SKM-1 (cell line): ENCODE measurements around the gene ERGIC2.

Experiments
- DNase-seq: peaks from one replicate; lab custom pipeline; 2025; ENCODE audit not compliant: unreplicated experiment; lab: John Stamatoyannopoulos, UW

ERGIC2 gene

DNA sequence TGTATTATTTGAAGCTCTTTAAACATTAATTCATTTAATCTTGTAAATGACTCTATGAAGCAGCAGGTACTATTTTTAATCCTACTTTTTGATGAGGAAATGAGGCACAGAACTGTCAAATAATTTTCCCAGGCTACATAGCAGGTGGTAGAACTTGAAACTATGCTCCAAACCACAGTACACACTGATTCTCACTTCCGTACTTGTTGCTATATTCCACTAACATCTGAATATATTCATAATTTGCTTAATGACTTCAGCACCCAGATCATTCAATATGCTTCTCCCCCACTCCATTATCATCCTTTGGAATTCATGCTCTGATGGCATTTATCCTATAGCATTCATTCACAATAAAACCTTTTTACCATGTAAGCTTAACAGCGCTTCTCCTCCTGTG lies 4.9 kb downstream of the ERGIC2 start:
- DNase-seq, result no peak

DNA sequence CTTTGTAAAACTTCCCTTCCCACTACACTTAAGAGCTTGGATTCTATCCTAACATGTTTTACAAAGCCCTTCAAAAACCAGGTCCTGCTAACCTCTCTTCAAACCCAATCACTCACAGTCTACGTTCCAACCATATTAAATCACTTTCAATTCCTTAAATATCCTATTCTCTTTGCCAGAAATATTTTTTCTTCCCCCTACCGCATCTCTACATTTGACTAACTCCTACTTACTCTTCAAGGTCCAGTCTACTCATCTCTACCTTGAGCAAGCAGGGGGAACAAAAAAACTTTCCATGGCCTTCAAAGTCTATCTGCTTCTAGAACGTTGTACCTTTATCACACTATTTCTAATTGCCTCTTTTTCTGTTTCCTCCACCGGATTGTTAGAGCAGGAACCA lies 6.1 kb downstream of the ERGIC2 start:
- DNase-seq, result no peak

DNA sequence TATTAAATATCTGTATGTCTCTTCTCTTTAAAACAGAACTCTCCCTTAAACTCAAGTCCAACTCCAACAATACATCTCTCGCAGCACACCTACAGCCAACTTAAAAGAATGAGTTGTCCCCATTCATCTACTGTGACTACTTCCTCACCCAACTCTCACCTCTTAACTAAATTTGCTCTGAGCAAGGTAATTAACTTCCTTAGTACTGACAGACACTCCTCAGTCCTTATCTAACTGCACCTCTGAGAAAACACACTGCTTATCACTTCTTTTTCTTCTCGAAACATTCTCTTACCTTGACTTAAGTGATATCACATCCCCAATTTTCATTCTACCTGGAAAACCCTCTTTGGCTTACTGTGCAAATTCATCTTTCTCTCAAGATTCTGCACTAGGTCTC lies 7.0 kb downstream of the ERGIC2 start:
- no peak for DNase-seq

DNA sequence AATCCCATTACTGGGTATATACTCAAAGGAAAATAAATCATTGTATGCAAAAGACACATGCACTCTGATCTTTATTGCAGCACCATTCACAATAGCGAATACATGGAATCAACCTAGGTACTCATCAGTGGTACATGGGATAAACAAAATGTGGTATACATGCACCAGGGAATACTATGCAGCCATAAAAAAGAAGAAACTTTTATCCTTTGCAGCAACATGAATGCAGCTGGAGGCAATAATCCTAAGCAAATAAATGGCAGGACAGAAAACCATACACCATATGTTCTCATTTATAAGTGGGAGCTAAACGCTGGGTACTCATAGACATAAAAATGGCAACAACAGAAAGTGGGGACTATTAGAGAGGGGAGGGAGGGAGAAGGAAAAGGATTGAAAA lies 15.9 kb downstream of the ERGIC2 start:
- DNase-seq, result no peak

DNA sequence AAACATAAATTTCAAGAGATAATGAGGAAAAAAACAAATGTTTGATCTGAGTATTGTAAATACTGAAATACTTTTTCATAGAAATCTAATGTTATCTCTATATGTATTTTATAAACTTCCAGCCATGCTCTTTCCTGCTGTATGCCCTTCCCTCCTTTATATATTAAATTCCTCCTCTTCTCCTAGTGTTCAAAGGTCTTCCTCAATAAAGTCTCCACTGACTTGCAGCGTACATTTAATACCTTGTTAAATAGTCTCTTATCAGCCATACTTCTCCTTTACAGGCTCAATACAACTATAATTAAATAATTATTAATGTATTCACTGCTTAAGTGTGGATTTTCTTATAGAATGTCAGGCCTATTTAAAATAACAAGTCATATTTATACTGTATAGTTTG lies 26.0 kb downstream of the ERGIC2 start:
- DNase-seq, result no peak

DNA sequence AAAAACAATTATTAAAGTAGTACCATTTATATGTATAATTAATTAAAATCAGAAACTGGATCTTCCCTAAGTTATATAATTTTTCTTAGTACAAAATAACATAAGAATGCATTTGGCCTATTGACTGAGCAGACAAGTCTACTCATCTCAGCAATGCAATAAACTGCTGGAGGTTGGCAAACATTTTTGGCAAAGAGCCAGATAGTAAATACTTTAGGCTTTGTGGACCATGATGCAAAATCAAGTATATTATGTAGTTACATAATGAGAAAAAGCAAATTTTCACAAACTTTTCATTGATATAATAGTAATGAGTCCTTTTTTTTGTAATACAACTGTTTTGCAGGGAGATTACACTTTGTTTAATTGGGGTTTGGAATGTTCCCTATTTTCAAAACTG lies 30.9 kb downstream of the ERGIC2 start:
- no peak for DNase-seq

DNA sequence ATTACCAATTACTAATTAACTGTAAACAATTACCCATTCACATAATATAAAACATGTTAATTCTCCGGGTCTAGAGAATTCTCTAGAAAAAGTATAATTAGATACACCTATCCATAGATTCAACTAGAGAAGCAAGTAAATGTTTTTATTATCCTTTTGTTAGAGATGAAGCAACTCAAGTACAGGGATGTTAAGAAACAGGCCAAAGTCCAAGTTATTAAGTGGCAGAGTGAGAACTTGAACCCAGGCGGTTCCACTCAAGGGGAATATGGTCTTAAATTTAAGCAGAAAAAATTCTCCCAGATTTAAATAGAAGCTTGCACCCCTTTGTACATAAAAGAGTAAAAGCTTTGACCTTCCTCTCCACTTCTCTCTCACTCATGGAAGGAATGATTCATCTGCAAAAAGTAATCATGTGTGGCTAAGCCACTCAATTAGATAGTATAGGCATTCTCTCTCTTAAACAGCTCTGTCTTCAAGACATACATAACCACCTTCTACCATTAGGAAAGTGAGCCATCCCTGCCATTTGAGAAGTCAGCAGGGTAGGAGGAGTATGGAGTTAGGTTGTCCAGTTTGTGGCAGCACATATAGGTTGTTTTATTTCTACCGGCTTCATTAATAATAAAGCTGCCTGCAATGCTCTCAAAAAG lies 34.1 kb downstream of the ERGIC2 start:
- no peak for DNase-seq

DNA sequence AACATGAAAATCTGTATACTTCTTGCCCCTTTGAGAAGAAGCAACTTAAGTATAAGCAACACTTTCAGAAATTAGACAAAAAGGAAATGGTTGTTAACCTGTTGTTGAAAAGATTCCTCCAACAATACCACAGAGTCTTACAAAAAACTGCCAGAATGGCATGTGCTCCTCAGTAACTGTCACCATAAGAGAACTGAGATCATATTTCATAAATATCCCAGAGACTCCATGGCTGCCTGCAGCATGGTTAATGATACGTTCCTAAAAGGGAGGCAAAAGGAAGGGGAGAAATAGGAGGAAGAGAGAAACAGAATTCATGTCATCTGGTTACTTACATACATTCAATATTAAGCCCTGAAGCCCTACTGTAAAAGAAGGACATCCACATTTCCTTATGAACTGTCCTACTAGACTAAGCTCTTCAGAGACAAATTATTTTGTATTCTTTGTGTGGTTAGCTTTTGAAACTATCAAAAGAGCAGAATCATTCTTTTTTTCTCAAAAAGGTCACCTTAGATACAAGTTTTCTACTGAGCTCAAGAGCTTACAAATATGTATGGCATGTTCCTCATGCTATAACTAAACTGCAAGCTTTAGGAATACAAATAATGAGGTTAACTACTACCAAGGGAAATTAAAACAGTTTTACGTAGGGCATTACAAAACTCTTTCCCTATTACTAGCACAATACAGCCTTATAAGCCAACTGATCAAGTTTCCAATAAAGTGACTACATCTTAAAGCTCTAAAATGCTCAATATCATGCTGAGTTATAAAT lies 37.8 kb downstream of the ERGIC2 start:
- DNase-seq, result no peak

DNA sequence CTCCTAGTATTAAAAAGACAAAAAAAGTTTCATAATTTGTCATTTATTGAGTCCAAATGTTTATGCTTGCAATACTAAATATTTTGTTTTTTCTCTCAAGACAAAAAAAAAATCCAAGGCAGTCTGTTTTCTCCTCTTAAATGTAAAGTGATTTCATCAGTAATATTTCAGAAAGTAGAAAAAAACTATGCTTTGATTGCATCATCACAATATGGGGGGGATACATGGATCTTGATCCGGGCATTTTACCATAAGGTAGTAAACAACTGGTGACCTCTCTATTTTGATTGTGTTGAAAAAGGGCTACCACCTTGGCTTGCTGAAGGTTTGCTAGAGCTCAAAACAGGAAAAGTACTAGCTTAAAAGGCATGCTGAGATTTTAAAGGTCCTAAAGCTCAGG lies 43.6 kb downstream of the ERGIC2 start:
- DNase-seq, result no peak

DNA sequence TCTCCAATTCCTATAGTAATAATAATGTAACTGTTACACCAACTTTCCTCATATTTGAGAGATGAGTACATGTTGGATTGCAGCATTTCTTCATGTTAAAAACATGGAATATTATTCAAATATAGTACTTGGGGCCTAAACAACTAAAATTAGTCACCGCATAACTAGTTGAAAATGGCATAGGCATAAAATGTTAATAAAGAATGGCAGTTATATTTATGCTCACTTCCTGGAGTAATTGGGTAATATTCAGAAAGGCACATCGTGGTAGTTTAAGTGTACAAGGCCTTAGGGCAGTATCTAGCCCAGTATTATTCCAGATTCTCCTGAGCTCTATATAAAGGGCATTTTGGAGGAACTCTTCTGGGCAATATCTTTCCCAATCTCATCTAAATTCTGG lies 46.0 kb downstream of the ERGIC2 start:
- no peak for DNase-seq

DNA sequence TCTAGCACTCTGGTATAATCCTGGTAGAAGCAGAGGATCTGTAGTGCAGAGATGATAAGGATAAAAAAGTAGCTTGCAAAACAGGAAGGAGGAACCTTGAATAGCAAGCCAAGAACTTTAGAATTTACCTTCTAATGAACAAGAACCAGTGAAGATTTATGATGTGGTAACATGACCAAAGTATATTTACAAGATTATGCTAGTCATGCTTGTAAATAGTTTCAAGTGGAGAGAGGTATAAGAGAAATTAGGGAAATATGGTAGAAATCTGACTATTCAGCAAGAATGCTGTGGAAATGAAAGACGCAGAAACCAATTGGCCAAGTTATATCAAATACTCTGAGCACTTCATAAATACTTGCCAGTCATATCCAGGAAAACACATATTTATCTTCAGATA lies 47.8 kb downstream of the ERGIC2 start:
- no peak for DNase-seq

DNA sequence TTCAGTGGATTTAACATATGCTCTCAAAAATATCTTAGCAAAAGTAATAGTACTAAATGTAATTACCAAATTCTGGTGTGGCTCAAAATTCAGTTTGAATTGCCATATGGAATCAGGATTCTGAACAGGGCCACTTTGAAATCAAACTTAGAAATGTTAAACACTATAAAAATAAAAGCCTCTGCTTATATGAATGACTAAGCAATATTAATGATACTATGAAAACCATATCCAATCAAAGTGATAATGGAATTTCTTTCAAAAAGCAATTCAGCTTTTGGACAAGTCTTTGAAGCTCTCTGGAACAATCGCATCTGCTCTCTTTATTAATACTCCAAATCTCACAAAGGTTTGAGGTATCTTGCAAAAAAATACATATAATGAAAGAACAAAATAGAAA lies 51.6 kb downstream of the ERGIC2 start:
- DNase-seq, result no peak

DNA sequence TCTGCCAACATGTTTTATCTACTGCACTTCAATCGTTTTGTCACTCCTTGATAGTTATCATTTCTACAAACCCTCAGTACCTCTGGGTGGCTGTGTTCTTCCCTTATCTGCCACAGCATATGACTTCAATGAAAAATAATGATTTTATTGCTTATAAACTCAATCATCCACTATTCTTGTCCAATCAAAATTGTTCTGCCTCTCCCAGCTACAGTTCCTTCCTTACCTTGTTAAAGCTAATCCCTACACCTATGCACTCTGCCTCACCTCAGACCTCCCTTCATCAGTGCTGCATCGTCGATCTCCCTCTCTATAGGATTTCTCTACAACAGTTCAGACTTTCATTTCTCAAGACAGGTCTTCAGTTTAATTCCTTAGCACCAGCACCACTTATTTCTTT lies 58.8 kb downstream of the ERGIC2 start:
- DNase-seq, result no peak

DNA sequence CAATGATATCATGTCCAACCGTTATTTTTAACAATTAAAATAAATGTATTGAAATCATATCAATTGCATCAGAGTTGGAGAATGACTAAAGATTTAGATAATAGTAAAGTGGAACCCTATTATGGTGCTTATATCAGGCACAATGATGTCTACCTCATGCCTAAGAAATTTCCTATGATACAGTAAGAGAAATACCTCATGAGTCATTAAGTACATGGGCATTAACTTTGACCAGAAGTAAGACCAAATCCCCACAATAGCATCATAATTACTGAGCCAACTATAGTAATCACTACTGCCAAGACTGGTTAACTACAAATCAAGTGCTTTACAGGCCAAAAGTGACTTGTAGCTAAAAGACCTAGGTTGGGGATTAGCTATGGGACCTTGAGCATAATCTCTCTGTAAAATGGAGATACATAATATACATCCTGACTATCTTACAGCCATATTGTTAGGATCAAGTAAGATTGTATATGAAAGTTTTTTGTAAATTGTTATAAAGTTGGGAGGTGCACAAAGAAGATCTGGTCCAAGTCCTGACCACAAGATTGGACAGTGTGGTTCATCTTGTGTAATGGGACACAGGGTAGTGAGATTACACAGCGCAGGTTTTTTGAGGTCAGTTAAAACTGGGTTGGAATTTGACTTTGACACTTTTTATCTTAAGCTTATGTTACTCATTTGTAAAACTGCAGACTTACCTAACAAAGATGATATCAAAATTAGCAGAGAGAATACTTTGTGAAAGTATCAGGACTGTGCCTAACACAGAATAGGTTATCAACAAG lies 60.5 kb downstream of the ERGIC2 start:
- DNase-seq, result no peak

DNA sequence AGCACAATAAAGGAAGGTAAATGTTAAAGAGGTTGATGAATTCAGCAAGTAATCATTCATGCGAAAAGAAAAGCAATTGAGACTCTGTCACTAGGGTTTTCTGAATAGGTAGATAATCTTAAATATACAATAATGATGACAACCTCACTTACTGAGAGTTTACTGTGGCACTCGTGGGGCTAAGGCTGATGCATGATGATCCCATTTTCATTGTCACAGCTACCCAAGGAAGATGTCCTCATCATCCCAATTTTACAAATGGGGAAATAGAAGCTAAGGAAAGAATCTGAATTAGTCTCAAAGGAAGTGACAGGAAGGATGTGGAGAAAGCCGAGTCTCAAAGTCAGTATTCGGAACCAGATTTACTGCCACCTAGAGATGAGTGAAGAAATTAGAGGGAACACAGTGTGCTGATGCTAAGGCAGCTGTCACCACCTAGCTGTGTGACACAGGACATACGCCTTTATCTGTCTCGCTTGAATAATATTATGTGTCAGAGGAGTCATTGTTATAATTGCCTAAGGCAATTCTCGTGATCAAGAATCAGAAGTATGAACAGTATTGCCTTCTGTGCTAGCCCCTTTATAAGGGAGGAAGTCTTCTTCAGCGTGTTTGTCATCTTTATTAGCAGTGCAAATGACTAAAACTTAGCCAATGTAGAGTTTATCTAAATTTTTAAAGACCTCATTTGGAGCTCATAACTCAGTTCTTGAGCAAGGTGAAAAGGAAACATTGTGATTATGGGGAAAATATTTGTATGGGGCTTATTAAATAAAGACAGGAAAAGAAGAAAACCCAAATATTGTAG lies 63.2 kb downstream of the ERGIC2 start:
- peak; percentile 27 for DNase-seq

DNA sequence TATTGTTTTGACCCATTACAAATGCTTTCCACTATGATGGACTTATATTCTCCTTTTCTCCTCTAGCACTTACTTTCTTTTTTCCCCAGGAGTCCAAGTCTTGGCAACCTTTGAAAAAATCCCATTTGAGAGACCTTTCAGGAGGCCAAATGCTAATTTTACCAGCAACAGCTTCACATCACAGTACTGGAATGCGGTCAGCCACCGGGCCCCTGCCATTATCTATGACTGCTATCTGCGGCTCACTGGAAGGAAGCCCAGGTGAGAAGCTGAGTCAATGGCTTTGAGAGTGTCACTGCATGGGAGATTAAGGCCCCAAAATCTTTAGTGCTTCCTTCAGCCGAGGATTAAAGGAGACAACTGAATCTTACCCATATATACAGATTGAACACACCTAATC lies 64.2 kb downstream of the ERGIC2 start:
- no peak for DNase-seq

DNA sequence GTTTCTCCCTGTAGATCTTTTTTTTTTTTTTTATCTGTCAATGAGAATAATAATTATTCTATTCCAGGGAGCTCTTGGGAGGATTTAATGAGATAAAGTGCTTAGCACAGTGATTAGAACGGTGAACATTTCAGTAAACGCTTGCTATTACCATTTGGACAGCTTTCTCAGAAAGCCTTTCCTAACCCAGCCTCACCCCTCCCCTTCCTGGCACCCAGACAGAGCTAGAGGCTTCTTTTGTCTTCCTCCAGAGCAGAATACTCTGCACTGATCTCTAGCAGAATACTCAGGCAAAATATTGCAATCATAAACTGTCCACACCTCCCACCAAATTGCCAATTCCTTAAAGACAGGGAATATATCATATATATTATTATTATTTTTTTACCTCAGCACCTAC lies 66.6 kb downstream of the ERGIC2 start:
- no peak for DNase-seq

DNA sequence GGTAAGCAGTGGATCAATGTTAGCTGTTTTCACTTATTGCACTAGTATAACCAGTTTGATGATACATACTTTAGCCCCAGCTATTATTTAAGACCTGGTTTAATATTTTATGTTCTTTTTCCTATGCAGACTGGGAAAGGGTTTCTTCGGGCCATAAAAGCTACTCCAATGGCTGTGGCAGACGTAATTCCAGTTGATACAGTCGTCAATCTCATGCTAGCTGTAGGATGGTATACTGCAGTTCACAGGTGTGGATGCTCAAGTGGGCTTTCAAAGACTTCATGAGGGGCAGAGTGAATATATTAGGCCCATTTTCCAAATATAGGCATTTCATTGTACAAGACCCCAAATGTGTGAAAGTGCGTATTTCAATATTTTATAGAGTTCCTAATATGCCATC lies 70.1 kb downstream of the ERGIC2 start:
- DNase-seq, result no peak

DNA sequence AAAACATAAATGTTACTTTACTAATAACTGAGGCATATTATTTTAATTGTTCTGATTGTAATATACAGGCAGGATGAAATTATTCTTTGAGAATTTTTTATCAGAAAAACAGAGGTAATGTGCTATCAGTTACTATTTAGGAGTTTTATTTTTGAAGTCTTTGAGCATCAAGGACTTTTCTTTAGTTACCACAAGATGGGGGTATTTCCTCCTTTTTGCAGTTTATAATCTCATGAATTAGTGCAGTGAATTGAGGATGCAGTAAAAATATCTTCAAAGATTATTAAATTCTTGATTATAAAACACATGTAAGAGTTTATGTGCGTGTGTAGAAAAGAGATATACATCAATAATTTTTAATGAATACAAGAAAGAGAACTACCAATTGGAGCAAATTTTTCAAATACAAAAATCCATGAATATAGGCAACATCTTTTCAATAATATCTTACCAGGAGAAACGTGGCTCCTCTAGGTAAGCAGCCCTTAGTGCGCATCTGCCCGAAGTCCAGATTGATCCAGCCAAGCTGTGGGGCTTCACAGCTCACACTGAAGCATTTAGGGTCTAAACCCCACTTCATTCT lies 71.6 kb downstream of the ERGIC2 start:
- no peak for DNase-seq

DNA sequence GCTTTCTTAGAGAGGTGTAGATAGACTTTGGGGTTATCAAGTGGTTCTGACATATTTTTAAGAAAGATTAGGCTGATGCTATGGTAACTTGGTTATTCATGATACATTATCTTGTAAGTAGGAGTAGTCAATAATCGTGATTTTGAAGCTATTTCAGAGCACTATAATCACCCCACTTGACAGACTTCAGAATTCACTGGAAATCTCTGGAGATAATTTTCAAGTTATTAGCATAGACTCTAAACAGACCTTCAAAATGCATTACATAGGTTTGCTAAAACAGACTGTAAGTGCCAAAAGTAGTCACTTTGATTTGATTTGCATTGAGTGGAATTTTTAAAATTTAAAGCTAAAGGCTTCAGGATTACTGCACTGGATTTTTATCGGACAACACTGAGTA lies 74.3 kb downstream of the ERGIC2 start:
- DNase-seq, result no peak

DNA sequence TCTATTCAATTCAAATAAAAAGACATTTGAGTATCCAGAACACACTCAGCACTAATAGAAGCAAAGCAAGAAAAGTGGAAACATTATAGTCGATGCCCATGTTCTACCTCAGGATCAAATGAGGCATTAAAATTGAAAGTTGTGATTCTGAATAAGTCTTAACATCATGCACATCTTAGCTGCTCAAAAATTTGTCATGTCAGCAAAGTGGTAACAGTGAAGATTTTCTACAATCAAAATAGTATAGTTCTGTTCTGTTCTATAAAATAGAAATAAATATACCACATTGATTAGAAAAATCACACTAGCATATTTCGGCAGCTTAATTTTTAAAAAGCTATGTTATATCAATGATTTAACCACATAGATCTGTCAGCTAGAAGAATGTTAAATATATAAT lies 74.7 kb downstream of the ERGIC2 start:
- no peak for DNase-seq
